MM.1S (cell line): ENCODE data around the gene PSMB11.
A peak's percentile ranks its signal among the peaks of the same experiment; 100 is the strongest.

Source experiments
- DNase-seq: peaks from one replicate; pipeline ENCODE4 v3.0.0-alpha.2; 2015
- H2AFZ ChIP-seq: fragments of 300-600 bp; sonication (generic); 2 replicates; pipeline ENCODE4 v1.6.0; 2016; ENCODE audit warnings: antibody characterized with exemption, low read length
- H3F3A ChIP-seq: fragments of 300-600 bp; sonication (generic); 2 replicates; pipeline ENCODE4 v1.6.1; 2016; ENCODE audit warnings: mild to moderate bottlenecking, antibody characterized with exemption, low read length, moderate library complexity, mixed read lengths; ENCODE audit not compliant: insufficient read depth
- H3K27ac ChIP-seq: fragments of 300-600 bp; sonication (generic); 2 replicates; pipeline ENCODE4 v1.5.1; 2016; ENCODE audit warnings: mild to moderate bottlenecking, low read length
- H3K27me3 ChIP-seq: fragments of 300-600 bp; sonication (generic); replicated peaks from 2 replicates; pipeline ENCODE4 v1.6.0; 2016; ENCODE audit warnings: low read length; ENCODE audit not compliant: insufficient read depth
- H3K36me3 ChIP-seq: fragments of 300-600 bp; sonication (generic); replicated peaks from 2 replicates; pipeline ENCODE4 v1.6.1; 2016; ENCODE audit warnings: mild to moderate bottlenecking, low read length, mixed read lengths; ENCODE audit not compliant: insufficient read depth
- H3K4me1 ChIP-seq: fragments of 300-600 bp; sonication (generic); 2 replicates; pipeline ENCODE4 v1.6.1; 2016; ENCODE audit warnings: low read length, mixed read lengths
- H3K4me2 ChIP-seq: fragments of 300-600 bp; sonication (generic); 2 replicates; pipeline ENCODE4 v1.6.0; 2016; ENCODE audit warnings: low read depth, low read length
- H3K4me3 ChIP-seq: fragments of 300-600 bp; sonication (generic); 2 replicates; pipeline ENCODE4 v1.5.1; 2016; ENCODE audit warnings: low read length, mixed read lengths
- H3K79me2 ChIP-seq: fragments of 300-600 bp; sonication (generic); 2 replicates; pipeline ENCODE4 v1.6.1; 2016; ENCODE audit warnings: mixed run types, low read length, mixed read lengths
- H3K9ac ChIP-seq: fragments of 300-600 bp; sonication (generic); 2 replicates; pipeline ENCODE4 v1.6.1; 2016; ENCODE audit warnings: low read length, mixed read lengths
- H3K9me2 ChIP-seq: fragments of 300-600 bp; sonication (generic); replicated peaks from 2 replicates; pipeline ENCODE4 v1.6.1; 2016; ENCODE audit warnings: mild to moderate bottlenecking, low read length, mixed read lengths; ENCODE audit not compliant: insufficient read depth
- H3K9me3 ChIP-seq: fragments of 300-600 bp; sonication (generic); replicated peaks from 2 replicates; pipeline ENCODE4 v1.6.1; 2016; ENCODE audit warnings: mild to moderate bottlenecking, low read length, mixed read lengths; ENCODE audit not compliant: insufficient read depth
- H4K20me1 ChIP-seq: fragments of 300-600 bp; sonication (generic); 2 replicates; pipeline ENCODE4 v1.6.1; 2016; ENCODE audit warnings: mild to moderate bottlenecking, low read length, moderate library complexity, mixed read lengths; ENCODE audit not compliant: insufficient read depth
- CTCF ChIP-seq: fragments of 300-600 bp; sonication (generic); IDR thresholded peaks from 2 replicates; pipeline ENCODE4 v1.5.1; 2016; ENCODE audit warnings: antibody characterized with exemption, low read length, mixed read lengths
- EZH2 ChIP-seq: fragments of 300-600 bp; sonication (generic); optimal IDR thresholded peaks from 2 replicates; pipeline ENCODE3; 2017; ENCODE audit warnings: low read depth, mild to moderate bottlenecking, antibody characterized with exemption, low read length, mixed read lengths
- EZH2phosphoT487 ChIP-seq: fragments of 300-600 bp; sonication (generic); IDR thresholded peaks from 2 replicates; pipeline ENCODE4 v1.6.1; 2018; ENCODE audit warnings: antibody characterized with exemption, low read length

PSMB11 gene

DNA sequence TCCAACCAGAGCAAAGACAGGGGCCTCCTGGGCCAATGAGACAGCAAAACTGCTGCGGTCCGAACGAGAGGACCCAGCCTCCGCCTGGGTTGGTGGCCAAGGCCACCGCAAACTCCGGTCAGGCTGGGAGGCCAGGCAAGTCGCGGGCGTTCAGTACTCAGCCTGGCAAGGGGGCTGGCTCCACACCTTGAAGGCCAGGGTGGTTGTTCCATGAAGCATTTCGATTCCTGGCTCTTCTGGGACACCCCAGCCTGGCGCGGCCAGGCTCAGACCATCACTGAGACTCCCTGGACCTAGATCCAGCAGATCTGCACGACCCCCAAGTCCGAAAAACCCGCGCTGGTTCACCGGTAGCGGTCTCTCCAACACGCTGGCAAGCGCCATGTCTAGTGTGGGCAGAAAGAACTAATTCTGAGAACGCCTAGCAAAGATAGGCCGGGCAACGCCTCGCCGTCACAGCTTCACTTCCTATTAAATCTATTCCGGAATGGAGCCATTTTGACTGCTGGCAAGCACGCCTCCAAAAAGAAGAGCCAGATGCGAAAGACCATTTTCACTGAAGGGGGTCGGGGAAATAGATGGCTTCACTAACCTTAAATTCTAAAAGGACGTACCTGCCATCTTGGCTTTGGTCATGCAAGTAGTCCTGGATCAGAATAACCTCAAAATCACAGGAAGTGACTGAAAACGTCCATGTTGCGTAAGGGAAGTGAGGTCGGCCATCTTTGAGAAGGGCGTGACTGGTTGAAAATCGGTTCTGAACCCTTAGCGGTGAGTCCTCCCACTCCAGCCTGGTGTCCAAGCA lies 7.3 kb upstream of the PSMB11 start, which contains the start of gene PSMB5:
PSMB5 (minus strand) TSS at position 403 of the 805 bp plus-strand sequence; CDS start at position 384, 19 bp downstream.
- peak within 1 kb of the TSS; percentile 54 for H3K4me2 ChIP-seq
- peak within 1 kb of the TSS; percentile 72 for H3K27ac ChIP-seq
- no peaks in the 10 kb centered on the region for H4K20me1 ChIP-seq
- H3K4me3 ChIP-seq = peak within 1 kb of the TSS; percentile 84
- no peaks in the 10 kb centered on the region for H3K36me3 ChIP-seq
- H3K9ac ChIP-seq = peak within 1 kb of the TSS; percentile 97
- H3K4me1 ChIP-seq = no peaks in the 10 kb centered on the region
- peak; percentile 91 for DNase-seq
- H3K9me3 ChIP-seq = no peaks in the 10 kb centered on the region
- TF ChIP-seq EZH2phosphoT487 (no peak), EZH2 (no peak), CTCF (no peak)
- no peaks in the 10 kb centered on the region for H3K9me2 ChIP-seq
- peak within 1 kb of the TSS; percentile 62 for H2AFZ ChIP-seq
- peaks cover 17% of the 10 kb centered on the region for H3K79me2 ChIP-seq
- no peaks in the 10 kb centered on the region for H3F3A ChIP-seq
- H3K27me3 ChIP-seq = no peaks in the 10 kb centered on the region

GRCh38 chr14:23035303-23036144 lies 6.5 kb upstream of the PSMB11 start:
- no peak for DNase-seq
- no peak for TF ChIP-seq EZH2phosphoT487
- TF ChIP-seq EZH2 = no peak
- TF ChIP-seq CTCF = no peak
- H3K36me3 ChIP-seq = no peaks in the 10 kb centered on the region
- H3F3A ChIP-seq = no peaks in the 10 kb centered on the region
- peak overlapping the region; percentile 84; the same call in 1 of the 2 replicates for H3K4me3 ChIP-seq
- no peaks in the 10 kb centered on the region for H3K9me3 ChIP-seq
- peak overlapping the region; percentile 36; the same call in 1 of the 2 replicates for H3K4me2 ChIP-seq
- H4K20me1 ChIP-seq = no peaks in the 10 kb centered on the region
- H3K9ac ChIP-seq = peak overlapping the region; percentile 97; the same call in 1 of the 2 replicates
- H3K9me2 ChIP-seq = no peaks in the 10 kb centered on the region
- H2AFZ ChIP-seq = peak overlapping the region; percentile 62
- H3K79me2 ChIP-seq = peaks cover 17% of the 10 kb centered on the region
- peak overlapping the region; percentile 72; the same call in 1 of the 2 replicates for H3K27ac ChIP-seq
- no peaks in the 10 kb centered on the region for H3K4me1 ChIP-seq
- no peaks in the 10 kb centered on the region for H3K27me3 ChIP-seq

GRCh38 chr14:23040100-23040499 lies 1.9 kb upstream of the PSMB11 start:
- Histone ChIP-seq H3K4me2 (no peak overlapping the region), H3K79me2 (no peaks in the 10 kb centered on the region), H4K20me1 (no peaks in the 10 kb centered on the region), H3K9ac (no peak overlapping the region), H3K9me2 (no peaks in the 10 kb centered on the region), H3K4me1 (no peaks in the 10 kb centered on the region), H3K36me3 (no peaks in the 10 kb centered on the region), H3K27ac (no peak overlapping the region), H3K4me3 (no peak overlapping the region), H3K9me3 (no peaks in the 10 kb centered on the region), H3K27me3 (no peaks in the 10 kb centered on the region), H3F3A (no peaks in the 10 kb centered on the region), H2AFZ (no peak overlapping the region)
- DNase-seq = no peak
- TF ChIP-seq EZH2 = no peak
- no peak for TF ChIP-seq EZH2phosphoT487
- no peak for TF ChIP-seq CTCF
